GM12878 (cell line): ENCODE data around the gene CINP. TPM values are rescaled to one million over a fixed set of nuclear protein-coding genes. Genes with fewer than 3 reads are reported as not detected.

Source experiments
- ASH2L ChIP-seq: fragments of 300-600, 200-600 bp; sonication (generic); IDR thresholded peaks from 2 replicates; pipeline ENCODE4 v1.6.1; 2017; ENCODE audit warnings: low read depth, mild to moderate bottlenecking, borderline replicate concordance
- DPF2 ChIP-seq: fragments of 450-650 bp; IDR thresholded peaks from 2 replicates; pipeline ENCODE4 v1.6.1; 2017; ENCODE audit warnings: mild to moderate bottlenecking
- FOXK2 ChIP-seq: fragments of 450-650 bp; IDR thresholded peaks from 2 replicates; pipeline ENCODE4 v1.6.1; 2017; ENCODE audit warnings: mild to moderate bottlenecking, moderate library complexity
- GABPA ChIP-seq: IDR thresholded peaks from 2 replicates; pipeline ENCODE4 v1.6.1; 2014; ENCODE audit warnings: antibody characterized with exemption, low read depth, mild to moderate bottlenecking, inconsistent platforms
- HCFC1 ChIP-seq: fragments of 150-350 bp; IDR thresholded peaks from 2 replicates; pipeline ENCODE4 v1.6.1; 2014; ENCODE audit warnings: low read length
- MTA3 ChIP-seq: IDR thresholded peaks from 2 replicates; pipeline ENCODE4 v1.6.1; 2012; ENCODE audit warnings: low read length, inconsistent platforms, borderline replicate concordance
- MYC ChIP-seq: IDR thresholded peaks from 2 replicates; pipeline ENCODE4 v1.6.1; 2011; ENCODE audit warnings: mild to moderate bottlenecking, low read length, moderate library complexity, inconsistent platforms; ENCODE audit not compliant: insufficient read depth, insufficient replicate concordance, insufficient read length, severe bottlenecking
- NBN ChIP-seq: fragments of 450-650 bp; IDR thresholded peaks from 2 replicates; pipeline ENCODE4 v1.6.1; 2016
- POLR2A ChIP-seq: IDR thresholded peaks from 2 replicates; pipeline ENCODE4 v1.6.1; 2011; ENCODE audit warnings: low read depth, mild to moderate bottlenecking, low read length
- POLR2AphosphoS2 ChIP-seq: IDR thresholded peaks from 2 replicates; pipeline ENCODE4 v1.6.1; 2011; ENCODE audit warnings: low read depth, mild to moderate bottlenecking, low read length, improper control_type of control experiment, moderate library complexity
- SREBF2 ChIP-seq: IDR thresholded peaks from 2 replicates; pipeline ENCODE4 v1.6.1; 2012; ENCODE audit warnings: mild to moderate bottlenecking, low read length
- TCF12 ChIP-seq: IDR thresholded peaks from 2 replicates; pipeline ENCODE4 v1.6.1; 2011; ENCODE audit warnings: low read depth, mild to moderate bottlenecking, low read length
- polyA plus RNA-seq, 11 experiments: library from polyadenylated mRNA; depleted of rRNA in 4 of 11; unstranded in 6 of 11; stranded (reverse) in 5 of 11; fragments of >200 nt; fragmentation: Nextera tagmentation in 4 of 11; fragmentation: Illumina TruSeq in 1 of 11; extraction: Ambion mirVana in 4 of 11; extraction: Trizol in 1 of 11; gene quantifications; 1 replicate in 1 of 11; 2 replicates in 10 of 11; pipeline versions ENCODE4 v1.2.1 to v1.2.3, GENCODE V29; 2011 to 2016; ENCODE audit warnings: inconsistent platforms in 2 of 11, missing spikeins in 2 of 11, low read depth in 1 of 11
- total RNA-seq, 4 experiments: library from RNA; depleted of rRNA in 3 of 4; stranded (reverse); fragments of >200 nt in 3 of 4; fragmentation: Illumina TruSeq in 1 of 4; extraction: Trizol in 1 of 4; gene quantifications; 2 replicates each; pipeline versions ENCODE4 v1.2.1 to v1.2.3, GENCODE V29; 2013 to 2021
- TF ChIP-seq, protein P1 (sequence below): fragments of 450-650 bp; formaldehyde crosslinking; IDR thresholded peaks from 2 replicates; pipeline ENCODE4 v1.4.0; 2020; ENCODE audit warnings: mild to moderate bottlenecking, moderate library complexity
- TF ChIP-seq, protein P2 (sequence below): fragments of 450-650 bp; formaldehyde crosslinking; IDR thresholded peaks from 2 replicates; pipeline ENCODE4 v1.4.0; 2022; ENCODE audit warnings: mild to moderate bottlenecking, moderate library complexity
- TF ChIP-seq, protein P3 (sequence below): fragments of 450-650 bp; IDR thresholded peaks from 2 replicates; pipeline ENCODE4 v1.6.1; 2017; ENCODE audit warnings: mild to moderate bottlenecking, low read depth, inconsistent platforms; ENCODE audit not compliant: poor library complexity, severe bottlenecking
- TF ChIP-seq, protein P4 (sequence below): IDR thresholded peaks from 2 replicates; pipeline ENCODE4 v1.6.1; 2012; ENCODE audit warnings: low read depth, low read length, improper control_type of control experiment
- TF ChIP-seq, protein P5 (sequence below): fragments of 450-650 bp; IDR thresholded peaks from 2 replicates; pipeline ENCODE4 v1.6.1; 2018; ENCODE audit warnings: borderline replicate concordance, mild to moderate bottlenecking; ENCODE audit not compliant: partially characterized antibody

The CINP gene
- total and polyA plus RNA-seq, 10 of the 15 experiments (the other 5 are each of a cell fraction or from before 2014, with no cell fraction given), result 45.4 to 73.3 (median 52.9) TPM

DNA sequence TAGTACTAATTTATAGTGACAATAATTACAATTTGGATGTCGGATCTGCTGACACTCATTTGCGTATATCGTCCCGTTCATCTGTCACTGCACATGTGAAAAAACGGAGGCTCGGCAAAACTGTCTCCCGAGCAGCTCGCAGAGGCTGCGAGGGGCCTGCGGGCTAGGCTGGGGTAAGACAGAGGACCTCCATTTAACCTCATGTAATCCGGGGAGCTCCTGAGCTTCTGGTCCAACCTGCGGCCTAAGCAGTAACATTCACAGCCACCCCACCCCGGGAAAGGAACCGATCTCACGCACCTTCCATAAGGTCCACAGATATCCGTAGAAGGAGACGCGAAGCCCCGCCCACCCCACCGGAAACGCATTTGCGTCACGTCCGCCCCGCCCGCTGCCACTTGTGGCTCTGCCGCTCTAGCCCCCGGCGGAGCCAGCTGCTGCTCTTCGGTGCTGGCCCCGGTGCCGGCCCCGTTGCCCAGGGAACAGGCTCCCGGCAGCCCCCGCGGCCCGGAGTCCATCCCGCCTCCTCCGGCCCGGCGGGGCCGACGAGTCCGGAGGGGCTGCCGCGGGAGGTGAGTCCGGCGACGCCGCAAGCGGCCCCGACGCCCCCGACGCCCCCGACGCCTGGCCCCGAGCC lies at the start of gene CINP, which contains the start of gene TECPR2 (continued):
- TF ChIP-seq, protein P1, sequence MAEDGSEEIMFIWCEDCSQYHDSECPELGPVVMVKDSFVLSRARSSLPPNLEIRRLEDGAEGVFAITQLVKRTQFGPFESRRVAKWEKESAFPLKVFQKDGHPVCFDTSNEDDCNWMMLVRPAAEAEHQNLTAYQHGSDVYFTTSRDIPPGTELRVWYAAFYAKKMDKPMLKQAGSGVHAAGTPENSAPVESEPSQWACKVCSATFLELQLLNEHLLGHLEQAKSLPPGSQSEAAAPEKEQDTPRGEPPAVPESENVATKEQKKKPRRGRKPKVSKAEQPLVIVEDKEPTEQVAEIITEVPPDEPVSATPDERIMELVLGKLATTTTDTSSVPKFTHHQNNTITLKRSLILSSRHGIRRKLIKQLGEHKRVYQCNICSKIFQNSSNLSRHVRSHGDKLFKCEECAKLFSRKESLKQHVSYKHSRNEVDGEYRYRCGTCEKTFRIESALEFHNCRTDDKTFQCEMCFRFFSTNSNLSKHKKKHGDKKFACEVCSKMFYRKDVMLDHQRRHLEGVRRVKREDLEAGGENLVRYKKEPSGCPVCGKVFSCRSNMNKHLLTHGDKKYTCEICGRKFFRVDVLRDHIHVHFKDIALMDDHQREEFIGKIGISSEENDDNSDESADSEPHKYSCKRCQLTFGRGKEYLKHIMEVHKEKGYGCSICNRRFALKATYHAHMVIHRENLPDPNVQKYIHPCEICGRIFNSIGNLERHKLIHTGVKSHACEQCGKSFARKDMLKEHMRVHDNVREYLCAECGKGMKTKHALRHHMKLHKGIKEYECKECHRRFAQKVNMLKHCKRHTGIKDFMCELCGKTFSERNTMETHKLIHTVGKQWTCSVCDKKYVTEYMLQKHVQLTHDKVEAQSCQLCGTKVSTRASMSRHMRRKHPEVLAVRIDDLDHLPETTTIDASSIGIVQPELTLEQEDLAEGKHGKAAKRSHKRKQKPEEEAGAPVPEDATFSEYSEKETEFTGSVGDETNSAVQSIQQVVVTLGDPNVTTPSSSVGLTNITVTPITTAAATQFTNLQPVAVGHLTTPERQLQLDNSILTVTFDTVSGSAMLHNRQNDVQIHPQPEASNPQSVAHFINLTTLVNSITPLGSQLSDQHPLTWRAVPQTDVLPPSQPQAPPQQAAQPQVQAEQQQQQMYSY (CRISPR knock-in tag), result no peak
- TF ChIP-seq MYC (no peak), TCF12 (peak; percentile 91), GABPA (peak; percentile 90), NBN (no peak), FOXK2 (no peak), MTA3 (no peak), ASH2L (no peak), POLR2AphosphoS2 (peak; percentile 39; the same call in 1 of the 2 replicates), POLR2A (peak; percentile 72; the same call in 1 of the 2 replicates), HCFC1 (peak; percentile 63), SREBF2 (no peak), DPF2 (0 out of 2 replicates have a peak, but pooled peaks have one; percentile 28)
- TF ChIP-seq, protein P2, sequence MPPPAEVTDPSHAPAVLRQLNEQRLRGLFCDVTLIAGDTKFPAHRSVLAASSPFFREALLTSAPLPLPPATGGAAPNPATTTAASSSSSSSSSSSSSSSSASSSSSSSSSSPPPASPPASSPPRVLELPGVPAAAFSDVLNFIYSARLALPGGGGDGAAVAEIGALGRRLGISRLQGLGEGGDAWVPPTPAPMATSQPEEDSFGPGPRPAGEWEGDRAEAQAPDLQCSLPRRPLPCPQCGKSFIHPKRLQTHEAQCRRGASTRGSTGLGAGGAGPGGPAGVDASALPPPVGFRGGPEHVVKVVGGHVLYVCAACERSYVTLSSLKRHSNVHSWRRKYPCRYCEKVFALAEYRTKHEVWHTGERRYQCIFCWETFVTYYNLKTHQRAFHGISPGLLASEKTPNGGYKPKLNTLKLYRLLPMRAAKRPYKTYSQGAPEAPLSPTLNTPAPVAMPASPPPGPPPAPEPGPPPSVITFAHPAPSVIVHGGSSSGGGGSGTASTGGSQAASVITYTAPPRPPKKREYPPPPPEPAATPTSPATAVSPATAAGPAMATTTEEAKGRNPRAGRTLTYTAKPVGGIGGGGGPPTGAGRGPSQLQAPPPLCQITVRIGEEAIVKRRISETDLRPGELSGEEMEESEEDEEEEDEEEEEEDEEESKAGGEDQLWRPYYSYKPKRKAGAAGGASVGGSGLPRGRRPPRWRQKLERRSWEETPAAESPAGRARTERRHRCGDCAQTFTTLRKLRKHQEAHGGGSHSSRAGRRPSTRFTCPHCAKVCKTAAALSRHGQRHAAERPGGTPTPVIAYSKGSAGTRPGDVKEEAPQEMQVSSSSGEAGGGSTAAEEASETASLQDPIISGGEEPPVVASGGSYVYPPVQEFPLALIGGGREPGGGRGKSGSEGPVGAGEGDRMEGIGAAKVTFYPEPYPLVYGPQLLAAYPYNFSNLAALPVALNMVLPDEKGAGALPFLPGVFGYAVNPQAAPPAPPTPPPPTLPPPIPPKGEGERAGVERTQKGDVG (CRISPR knock-in tag), result no peak
- TF ChIP-seq, protein P3, sequence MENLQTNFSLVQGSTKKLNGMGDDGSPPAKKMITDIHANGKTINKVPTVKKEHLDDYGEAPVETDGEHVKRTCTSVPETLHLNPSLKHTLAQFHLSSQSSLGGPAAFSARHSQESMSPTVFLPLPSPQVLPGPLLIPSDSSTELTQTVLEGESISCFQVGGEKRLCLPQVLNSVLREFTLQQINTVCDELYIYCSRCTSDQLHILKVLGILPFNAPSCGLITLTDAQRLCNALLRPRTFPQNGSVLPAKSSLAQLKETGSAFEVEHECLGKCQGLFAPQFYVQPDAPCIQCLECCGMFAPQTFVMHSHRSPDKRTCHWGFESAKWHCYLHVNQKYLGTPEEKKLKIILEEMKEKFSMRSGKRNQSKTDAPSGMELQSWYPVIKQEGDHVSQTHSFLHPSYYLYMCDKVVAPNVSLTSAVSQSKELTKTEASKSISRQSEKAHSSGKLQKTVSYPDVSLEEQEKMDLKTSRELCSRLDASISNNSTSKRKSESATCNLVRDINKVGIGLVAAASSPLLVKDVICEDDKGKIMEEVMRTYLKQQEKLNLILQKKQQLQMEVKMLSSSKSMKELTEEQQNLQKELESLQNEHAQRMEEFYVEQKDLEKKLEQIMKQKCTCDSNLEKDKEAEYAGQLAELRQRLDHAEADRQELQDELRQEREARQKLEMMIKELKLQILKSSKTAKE, result no peak
- TF ChIP-seq, protein P4, sequence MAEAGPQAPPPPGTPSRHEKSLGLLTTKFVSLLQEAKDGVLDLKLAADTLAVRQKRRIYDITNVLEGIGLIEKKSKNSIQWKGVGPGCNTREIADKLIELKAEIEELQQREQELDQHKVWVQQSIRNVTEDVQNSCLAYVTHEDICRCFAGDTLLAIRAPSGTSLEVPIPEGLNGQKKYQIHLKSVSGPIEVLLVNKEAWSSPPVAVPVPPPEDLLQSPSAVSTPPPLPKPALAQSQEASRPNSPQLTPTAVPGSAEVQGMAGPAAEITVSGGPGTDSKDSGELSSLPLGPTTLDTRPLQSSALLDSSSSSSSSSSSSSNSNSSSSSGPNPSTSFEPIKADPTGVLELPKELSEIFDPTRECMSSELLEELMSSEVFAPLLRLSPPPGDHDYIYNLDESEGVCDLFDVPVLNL, result 0 out of 2 replicates have a peak, but pooled peaks have one; percentile 18
- TF ChIP-seq, protein P5, sequence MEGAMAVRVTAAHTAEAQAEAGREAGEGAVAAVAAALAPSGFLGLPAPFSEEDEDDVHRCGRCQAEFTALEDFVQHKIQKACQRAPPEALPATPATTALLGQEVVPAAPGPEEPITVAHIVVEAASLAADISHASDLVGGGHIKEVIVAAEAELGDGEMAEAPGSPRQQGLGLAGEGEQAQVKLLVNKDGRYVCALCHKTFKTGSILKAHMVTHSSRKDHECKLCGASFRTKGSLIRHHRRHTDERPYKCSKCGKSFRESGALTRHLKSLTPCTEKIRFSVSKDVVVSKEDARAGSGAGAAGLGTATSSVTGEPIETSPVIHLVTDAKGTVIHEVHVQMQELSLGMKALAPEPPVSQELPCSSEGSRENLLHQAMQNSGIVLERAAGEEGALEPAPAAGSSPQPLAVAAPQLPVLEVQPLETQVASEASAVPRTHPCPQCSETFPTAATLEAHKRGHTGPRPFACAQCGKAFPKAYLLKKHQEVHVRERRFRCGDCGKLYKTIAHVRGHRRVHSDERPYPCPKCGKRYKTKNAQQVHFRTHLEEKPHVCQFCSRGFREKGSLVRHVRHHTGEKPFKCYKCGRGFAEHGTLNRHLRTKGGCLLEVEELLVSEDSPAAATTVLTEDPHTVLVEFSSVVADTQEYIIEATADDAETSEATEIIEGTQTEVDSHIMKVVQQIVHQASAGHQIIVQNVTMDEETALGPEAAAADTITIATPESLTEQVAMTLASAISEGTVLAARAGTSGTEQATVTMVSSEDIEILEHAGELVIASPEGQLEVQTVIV, result no peak
